GF-D8 (cell line): ENCODE measurements around the gene DENND5A.

Source experiments
- DNase-seq: peaks from one replicate; lab custom pipeline; 2025; lab: John Stamatoyannopoulos, UW

The DENND5A gene

DNA sequence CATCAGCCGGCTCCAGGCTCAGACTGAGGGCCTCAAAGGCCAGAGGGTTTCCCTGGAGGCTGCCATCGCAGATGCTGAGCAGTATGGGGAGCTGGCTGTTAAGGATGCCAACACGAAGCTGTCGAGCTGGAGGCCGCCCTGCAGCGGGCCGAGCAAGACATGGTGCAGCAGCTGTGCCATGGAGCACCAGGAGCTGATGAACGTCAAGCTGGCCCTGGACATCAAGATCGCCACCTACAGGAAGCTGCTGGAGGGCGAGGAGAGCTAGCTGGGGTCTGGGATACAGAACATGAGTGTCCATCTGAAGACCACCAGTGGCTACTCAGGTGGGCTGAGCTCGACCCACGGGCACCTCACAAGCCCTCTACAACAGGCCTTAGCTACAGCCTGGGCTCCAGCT, 169.7 kb downstream of the DENND5A start:
- no peak for DNase-seq

DNA sequence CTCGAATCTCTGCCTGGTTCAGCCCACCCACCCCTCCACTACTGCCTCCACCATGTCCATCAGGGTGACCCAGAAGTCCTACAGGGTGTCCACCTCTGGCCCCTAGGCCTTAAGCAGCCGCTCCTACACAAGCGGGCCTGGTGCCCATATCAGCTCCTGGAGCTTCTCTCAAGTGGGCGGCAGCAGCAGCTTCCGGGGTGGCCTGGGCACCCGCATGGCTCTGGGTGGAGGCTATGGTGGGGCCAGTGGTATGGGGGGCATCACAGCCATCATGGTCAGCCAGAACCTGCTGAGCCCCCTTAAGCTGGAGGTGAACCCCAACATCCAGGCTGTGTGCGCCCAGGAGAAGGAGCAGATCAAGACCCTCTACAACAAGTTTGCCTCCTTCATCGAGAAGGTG, 170.7 kb downstream of the DENND5A start:
- DNase-seq, result no peak

DNA sequence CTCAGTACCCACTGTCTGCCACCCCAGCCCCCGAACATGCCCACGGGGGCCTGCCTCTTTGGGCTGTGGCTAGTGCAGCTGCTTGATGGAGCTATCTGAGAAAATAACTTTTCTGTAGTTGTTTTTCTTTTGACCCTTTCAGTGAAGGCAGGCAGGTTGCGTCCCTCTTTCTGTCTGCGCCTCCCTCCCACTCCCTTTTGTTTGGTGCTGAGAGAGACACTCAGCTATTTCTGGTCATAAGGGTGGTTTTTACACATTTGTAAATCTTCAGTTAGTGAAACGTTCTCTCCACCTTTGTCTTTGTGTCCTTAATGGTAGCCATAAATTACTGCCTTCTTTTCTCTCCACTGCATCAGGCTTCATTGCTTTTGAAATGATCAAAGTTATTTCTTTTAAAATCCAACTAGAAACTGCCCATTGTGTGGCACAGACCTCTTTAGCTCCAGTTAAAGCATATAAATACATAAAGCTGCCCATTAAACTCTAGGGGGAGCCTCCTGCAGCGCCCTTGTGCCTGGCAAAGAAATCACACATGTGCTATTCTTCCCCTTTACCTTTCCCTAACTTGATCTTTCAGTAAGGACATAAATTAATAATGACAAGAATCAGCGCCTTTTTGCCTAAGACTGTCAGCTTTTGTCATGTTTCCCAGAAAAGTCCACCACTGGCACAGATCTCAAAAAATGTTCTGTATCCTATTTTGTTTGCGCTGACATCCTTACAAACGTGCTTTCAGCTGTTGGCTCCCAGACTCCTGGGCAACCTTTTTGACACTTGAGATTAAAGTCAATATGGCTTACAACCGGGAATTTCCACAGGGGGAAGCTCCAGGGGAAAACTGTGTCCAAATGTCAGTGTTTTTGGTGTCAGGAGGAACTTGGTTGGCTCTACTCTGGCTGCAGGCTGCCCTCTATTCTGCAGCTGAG, 172.0 kb downstream of the DENND5A start:
- no peak for DNase-seq

DNA sequence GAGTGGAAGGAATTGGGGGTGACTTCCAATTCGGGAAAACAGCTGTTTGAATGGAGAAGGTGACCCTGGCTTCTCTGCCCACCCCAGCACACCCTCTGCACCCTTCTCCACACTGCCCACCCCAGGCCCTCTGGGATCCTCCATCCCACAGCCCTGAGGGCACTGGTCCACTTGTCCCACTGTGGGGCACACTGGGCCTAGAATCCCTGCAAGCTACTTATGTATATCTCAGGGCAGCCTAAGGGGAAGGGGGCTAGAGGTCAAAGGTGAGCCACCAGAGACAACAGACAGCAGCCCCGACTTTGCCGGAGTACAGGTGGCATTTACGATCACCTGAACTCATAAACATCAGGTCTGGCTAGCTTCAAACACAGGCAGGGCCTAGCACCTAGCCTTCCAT, 173.1 kb downstream of the DENND5A start:
- DNase-seq, result no peak

DNA sequence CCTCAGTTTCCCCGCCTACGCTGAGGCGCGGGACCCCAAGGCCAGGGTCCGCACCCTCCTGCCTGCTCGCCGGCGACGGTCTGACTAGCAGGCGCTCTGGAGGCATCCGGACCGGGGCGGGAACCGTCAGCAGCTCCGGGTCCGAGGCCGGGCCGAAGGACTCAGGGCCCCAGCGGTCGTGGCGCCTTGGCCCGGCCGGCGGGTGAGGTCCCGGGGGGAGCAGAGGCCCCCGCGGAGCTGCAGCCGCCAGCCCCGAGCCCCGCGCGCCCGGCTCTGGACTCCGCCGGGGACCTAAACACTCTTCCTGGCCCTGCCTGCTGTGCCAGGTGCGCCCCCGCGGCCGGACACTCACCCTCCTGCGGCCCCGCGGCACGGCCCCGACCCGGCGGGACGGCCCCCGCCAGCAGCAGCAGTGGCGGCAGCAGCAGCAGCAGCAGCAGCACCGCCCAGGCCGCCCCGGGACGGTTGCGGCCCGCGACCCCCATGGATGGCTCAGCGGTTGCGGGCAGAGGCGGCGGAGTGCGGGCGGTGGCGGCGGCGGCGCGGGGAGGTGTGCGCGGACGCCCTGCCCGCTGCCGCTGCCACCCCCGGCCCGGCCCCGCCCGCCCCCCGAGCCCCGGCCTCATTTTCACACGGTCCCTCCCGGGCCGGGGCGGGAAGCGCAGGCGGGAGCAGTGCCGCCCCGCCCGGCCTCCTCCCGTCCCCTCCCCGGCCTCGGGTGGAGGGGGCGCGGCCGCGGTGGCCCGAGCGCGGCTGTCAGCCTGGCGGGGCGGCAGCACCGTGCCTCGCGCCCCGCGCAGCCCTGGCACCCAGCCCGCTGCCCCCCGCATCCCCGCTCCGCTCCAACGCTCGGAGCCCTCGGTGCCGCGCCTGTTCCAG, 173.9 kb downstream of the DENND5A start, which contains the start of gene SCUBE2:
Gene SCUBE2, minus strand, starts transcription at position 556 of the 879 bp plus-strand sequence. Its CDS starts 71 bp downstream, at position 485.
- DNase-seq, result no peak

DNA sequence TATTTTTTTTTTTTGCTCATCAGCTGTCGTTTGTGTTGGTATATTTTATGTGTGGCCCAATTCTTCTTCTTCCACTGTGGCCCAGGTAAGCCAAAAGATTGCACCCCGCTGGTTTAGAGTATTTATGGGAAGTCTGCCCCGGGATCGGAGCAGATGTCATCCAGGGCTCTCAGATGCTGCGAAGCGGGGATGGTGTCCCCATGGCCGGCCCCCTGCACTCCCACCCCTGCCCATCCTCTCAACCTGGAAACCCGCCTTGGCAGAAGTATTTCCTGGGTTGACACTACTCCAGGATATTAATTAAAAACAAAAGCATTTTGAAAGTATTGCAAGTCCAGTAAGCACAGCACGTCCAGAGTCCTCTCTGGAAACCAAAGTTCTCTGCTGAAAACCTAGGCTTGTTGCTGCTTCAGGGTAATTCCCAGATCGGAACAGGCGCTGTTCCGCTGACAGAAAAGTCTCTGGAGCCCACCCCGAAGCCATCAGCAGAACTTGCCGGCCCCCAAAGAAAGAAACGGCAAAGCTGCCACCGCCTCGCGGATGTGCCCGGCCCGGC, 174.6 kb downstream of the DENND5A start:
- DNase-seq, result no peak

DNA sequence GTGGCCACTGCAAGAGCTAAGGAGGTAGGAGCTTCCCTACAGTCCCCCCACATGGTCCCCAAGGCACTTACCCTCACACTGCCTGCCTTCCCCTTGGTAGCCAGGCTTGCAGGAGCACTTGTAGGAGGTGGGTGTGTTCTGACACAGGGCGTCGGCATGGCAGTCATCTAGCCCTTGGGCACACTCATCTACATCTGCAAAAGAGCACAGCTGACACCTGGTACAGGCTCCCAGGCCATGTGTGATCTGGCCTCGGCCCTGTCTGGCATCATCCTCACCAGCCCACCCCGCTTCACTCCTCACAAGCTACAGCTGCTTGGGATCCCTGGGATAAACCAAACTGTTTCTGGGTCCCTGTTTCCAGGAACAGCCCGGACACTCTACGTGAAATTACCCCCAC, 175.5 kb downstream of the DENND5A start:
- DNase-seq, result no peak

DNA sequence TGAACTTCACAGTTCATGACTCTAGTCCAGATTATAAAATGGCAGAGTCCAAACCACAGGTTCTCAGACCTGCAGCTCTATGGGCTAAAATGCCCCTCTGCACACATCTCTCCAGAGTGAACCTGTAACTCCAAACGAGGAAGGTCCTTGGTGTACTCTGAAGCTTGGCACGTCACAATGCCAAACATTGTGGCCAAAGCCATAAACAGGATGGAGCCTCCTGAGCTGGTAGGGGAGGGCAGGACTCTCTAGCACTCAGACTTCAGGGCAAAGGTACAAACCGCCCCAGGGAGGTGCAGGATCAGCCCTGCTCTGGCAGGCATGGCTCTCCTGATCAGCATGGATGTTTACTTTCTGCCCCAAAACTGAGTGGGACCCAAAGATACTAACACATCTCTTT, 176.1 kb downstream of the DENND5A start:
- DNase-seq, result no peak
